Activated CD8-positive, alpha-beta memory T cell treated with anti-CD3 and anti-CD28 coated beads, Interleukin-2, amount 50 U/mL, for 24 hours (primary cell): Measurements from ENCODE around the gene KIAA0232.
"Not testable (repeated sequence)": the region's sequence is repeated elsewhere in the genome, so short reads cannot be mapped to it uniquely, and the experiment has no call there.

ENCODE experiments used
- DNase-seq: peaks from one replicate; pipeline ENCODE4 v3.0.0-alpha.2; 2020; ENCODE audit errors: extremely low read depth

The KIAA0232 gene

GRCh38 chr4:6773616-6774540 lies 8.6 kb upstream of the KIAA0232 start:
- DNase-seq = no peak

GRCh38 chr4:6775746-6776145 lies 6.8 kb upstream of the KIAA0232 start:
- DNase-seq = no peak

DNA sequence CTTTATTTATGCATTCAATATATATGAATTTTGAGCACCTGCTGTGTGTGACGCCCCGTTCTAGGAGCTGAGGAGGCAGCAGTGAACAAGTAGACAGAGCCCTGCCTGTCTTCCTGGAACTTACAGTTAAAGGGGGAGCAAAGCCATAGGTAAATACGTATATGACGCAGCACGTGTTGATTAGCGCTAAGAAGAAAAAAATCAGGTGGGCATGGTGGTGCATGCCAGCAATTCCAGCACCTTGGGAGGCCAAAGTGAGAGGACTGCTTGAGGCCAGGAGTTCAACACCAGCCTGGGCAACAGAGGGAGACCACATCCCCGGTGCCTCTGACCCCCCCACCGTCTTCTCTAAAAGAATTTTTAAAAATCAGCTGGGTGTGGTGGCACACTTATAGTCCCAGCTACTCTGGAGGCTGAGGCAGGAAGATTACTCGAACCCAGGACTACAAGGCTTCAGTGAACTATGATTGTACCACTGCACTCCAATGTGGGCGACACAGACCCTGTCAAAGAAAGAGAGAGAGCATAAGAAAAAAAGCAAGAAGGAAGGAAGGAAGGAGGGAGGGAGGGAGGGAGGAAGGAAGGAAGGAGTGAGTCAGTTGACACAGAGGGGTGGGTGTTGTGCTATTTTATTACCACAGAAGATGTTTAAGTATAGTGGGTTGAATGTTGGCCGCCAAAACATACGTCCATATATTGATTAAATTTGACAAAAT lies 5.4 kb upstream of the KIAA0232 start:
- no peak for DNase-seq

GRCh38 chr4:6777636-6778281 lies 4.8 kb upstream of the KIAA0232 start:
- no peak for DNase-seq

- no peak for DNase-seq
These were observed 4.1 kb upstream of the KIAA0232 start for GRCh38 chr4:6778435-6778834.

GRCh38 chr4:6779667-6780565 lies 2.6 kb upstream of the KIAA0232 start:
- no peak for DNase-seq

DNA sequence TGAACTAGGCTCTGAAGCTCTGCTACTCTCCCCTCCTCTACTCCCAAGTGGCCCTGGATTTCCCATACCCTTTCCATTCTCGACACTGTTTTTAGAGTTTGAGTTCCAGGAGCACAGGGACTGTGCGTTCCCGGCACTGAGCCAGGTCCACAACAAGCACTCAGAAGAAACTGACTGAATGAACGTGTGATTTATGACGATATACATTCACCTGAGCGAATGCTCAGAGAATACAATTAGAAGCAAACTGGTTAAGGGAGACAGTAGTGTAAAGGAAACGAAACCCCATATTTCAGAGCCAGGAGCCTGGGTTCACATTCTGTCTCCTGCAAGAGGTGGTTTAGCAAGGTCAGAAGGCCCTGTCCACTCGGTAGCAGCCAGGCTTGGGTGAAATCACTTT lies 1.4 kb upstream of the KIAA0232 start:
- DNase-seq = no peak

GRCh38 chr4:6781561-6781960 lies 966 bp upstream of the KIAA0232 start:
- DNase-seq = no peak

GRCh38 chr4:6782846-6783110 lies 251 bp downstream of the KIAA0232 start:
- DNase-seq = no peak

GRCh38 chr4:6783111-6783981 lies 819 bp downstream of the KIAA0232 start:
- peak; percentile 61 for DNase-seq

- DNase-seq = no peak
These were observed 3.0 kb downstream of the KIAA0232 start for GRCh38 chr4:6785572-6785925.

GRCh38 chr4:6788123-6788522 lies 5.6 kb downstream of the KIAA0232 start:
- no peak for DNase-seq

- not testable (repeated sequence) for DNase-seq
These were observed 8.7 kb downstream of the KIAA0232 start for GRCh38 chr4:6791245-6791644.

DNA sequence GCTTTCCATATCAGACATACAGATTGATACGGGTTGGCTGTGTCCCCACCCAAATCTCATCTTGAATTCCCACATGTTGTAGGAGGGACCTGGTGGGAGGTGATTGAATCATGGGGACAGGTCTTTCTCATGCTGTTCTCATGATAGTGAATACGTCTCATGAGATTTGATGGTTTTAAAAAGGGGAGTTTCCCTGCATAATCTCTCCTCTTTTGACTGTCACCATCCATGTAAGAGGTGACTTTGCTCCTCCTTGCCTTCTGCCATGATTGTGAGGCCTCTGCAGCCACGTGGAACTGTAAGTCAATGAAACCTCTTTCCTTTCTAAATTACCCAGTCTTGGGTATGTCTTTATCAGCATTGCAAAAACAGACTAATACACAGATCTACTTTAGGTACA lies 9.3 kb downstream of the KIAA0232 start:
- DNase-seq = not testable (repeated sequence)

- DNase-seq = no peak
These were observed 11.7 kb downstream of the KIAA0232 start for GRCh38 chr4:6794189-6794588.

- no peak for DNase-seq
These were observed 13.3 kb downstream of the KIAA0232 start for GRCh38 chr4:6795821-6796220.

DNA sequence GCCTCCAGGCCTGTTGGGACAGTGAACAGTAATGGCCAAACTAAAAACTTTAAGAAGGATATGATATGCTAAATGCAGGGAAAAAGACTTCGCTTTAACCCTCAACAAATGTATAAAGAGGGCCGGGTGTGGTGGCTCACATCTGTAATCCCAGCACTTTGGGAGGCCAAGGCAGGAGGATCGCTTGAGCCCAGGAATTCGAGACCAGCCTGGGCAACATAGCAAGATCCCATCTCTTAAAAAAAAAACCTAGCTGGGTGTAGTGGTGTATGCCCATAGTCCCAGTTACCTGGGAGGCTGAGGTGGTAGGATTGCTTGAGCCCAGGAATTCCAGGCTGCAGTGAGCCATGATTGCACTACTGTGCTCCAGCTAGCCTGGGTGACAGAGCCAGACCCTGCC lies 14.8 kb downstream of the KIAA0232 start:
- not testable (repeated sequence) for DNase-seq

GRCh38 chr4:6799091-6799490 lies 16.6 kb downstream of the KIAA0232 start:
- no peak for DNase-seq

DNA sequence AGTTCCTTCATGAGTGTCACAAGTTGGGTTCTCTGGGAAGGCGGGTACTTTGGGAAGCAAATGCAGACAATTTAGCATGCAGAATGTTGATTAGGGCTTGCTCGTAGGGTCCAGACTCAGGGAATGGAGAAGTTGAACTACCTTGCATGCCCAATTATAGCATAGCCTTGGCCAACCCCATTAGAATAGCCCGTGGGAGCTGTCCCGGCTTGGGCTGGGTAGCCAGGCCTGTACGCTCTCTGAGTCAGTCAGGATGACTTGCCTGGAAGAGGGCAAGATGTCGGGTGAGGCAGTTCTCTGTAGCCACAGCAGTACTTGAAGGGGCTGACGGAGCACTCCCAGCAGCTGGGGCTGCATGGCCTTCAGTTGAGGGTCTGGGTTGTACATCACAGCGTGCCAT lies 19.5 kb downstream of the KIAA0232 start:
- no peak for DNase-seq

DNA sequence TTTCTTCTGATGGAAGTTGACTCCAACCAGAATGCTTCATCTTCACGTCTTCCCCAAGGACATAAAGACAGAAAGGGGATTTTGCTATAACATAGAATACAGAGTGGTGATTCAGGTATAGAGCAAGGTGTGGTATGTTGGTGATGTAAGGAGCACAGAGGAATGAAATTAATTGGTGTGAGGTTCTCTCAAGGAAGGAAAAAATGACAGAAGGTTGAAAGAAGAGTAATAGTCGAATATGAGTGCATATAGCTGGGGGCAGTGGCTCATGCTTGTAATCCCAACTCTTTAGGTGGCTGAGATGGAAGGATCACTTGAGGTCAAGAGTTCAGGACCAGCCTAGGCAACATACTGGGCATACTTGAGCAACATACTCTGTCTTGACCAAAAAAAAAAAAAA lies 20.1 kb downstream of the KIAA0232 start:
- DNase-seq = no peak

DNA sequence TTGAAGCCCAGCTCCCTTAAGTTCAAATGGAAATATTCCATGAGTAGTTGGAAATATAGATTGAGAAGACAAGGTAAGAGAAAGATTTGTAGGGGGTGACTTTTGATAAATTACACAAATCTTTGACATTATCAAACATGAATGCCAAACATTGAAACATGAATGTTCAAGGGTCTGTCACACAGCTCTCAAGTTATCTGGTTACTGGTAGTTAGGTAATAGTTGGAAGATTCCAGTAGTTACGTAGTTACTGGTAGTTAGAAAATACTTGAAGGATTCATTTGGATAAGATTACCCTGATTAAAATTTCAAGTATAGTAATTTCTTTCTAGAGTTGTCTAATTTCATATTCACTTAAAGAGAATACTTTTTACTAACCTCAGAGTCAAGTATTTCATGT lies 20.7 kb downstream of the KIAA0232 start:
- no peak for DNase-seq
